ENCODE results near the gene SUOX.
"Not testable (repeated sequence)": the region's sequence is repeated elsewhere in the genome, so short reads cannot be mapped to it uniquely, and the experiment has no call there.

SUOX gene

GRCh38 chr12:55996715-55997534 is at the start of gene SUOX:
Gene SUOX (plus strand): TSS chr12:55997276. CDS start chr12:56002222, 4,946 bp downstream.
- DNase-seq = peak; percentile 87

- DNase-seq = no peak
Observed at GRCh38 chr12:55955344-55955743, 41.7 kb upstream of the SUOX start.

GRCh38 chr12:55955800-55956508 is 41.1 kb upstream of the SUOX start:
- no peak for DNase-seq

- DNase-seq = no peak
Observed at GRCh38 chr12:55957106-55957859, 39.8 kb upstream of the SUOX start.

- no peak for DNase-seq
Observed at GRCh38 chr12:55963760-55964159, 33.3 kb upstream of the SUOX start.

- DNase-seq = no peak
Observed at GRCh38 chr12:55965240-55965639, 31.8 kb upstream of the SUOX start.

- DNase-seq = no peak
Observed at GRCh38 chr12:55965941-55966407, 31.1 kb upstream of the SUOX start, which contains the start of gene PMEL. Gene PMEL (minus strand): TSS chr12:55966042. CDS start chr12:55966011, 31 bp downstream.

- DNase-seq = peak; percentile 61
Observed at GRCh38 chr12:55966408-55967281, 30.4 kb upstream of the SUOX start, which contains the start of gene CDK2. Gene CDK2 (plus strand): TSS chr12:55966830. CDS start chr12:55967009, 179 bp downstream.

- no peak for DNase-seq
Observed at GRCh38 chr12:55969356-55969755, 27.7 kb upstream of the SUOX start.

GRCh38 chr12:55970775-55971174 is 26.3 kb upstream of the SUOX start:
- DNase-seq = no peak

- no peak for DNase-seq
Observed at GRCh38 chr12:55972042-55972441, 25.0 kb upstream of the SUOX start.

- DNase-seq = no peak
Observed at GRCh38 chr12:55972456-55972855, 24.6 kb upstream of the SUOX start.

- DNase-seq = no peak
Observed at GRCh38 chr12:55972911-55973598, 24.0 kb upstream of the SUOX start.

- DNase-seq = peak; percentile 100
Observed at GRCh38 chr12:55973599-55974307, 23.3 kb upstream of the SUOX start, which contains the start of gene RAB5B. Gene RAB5B (plus strand): TSS chr12:55974078. CDS start chr12:55986961, 12,883 bp downstream.

GRCh38 chr12:55974308-55974730 is 22.8 kb upstream of the SUOX start:
- DNase-seq = no peak

- DNase-seq = no peak
Observed at GRCh38 chr12:55978393-55978792, 18.7 kb upstream of the SUOX start.

- no peak for DNase-seq
Observed at GRCh38 chr12:55979069-55979468, 18.0 kb upstream of the SUOX start.

- DNase-seq = not testable (repeated sequence)
Observed at GRCh38 chr12:55981882-55982281, 15.2 kb upstream of the SUOX start.

- DNase-seq = no peak
Observed at GRCh38 chr12:55982319-55982936, 14.6 kb upstream of the SUOX start.

- no peak for DNase-seq
Observed at GRCh38 chr12:55983232-55983842, 13.7 kb upstream of the SUOX start.

Data from NCI-H187 treated with DMSO at 0.1 percent for 48 hours (cell line).